T-helper 2 cell treated with Interferon-gamma antibody and Interleukin-4, amounts not matched to agents 5 μg/mL and 100 μg/mL, for 36 hours (primary cell): ENCODE data around the gene FEM1B.

Source experiments
- DNase-seq: peaks from one replicate; pipeline ENCODE4 v3.0.0; 2021; ENCODE audit warnings: low spot score
- H3K27ac Mint-ChIP-seq: one replicate; pipeline ENCODE4 v1.8.0; 2021; ENCODE audit warnings: mild to moderate bottlenecking, mixed read lengths
- H3K27me3 Mint-ChIP-seq: one replicate; pipeline ENCODE4 v1.8.0; 2021; ENCODE audit warnings: low read depth, mixed read lengths
- H3K36me3 Mint-ChIP-seq: one replicate; pipeline ENCODE4 v1.8.0; 2021; ENCODE audit warnings: low read depth, mixed read lengths
- H3K4me1 Mint-ChIP-seq: one replicate; pipeline ENCODE4 v1.8.0; 2021; ENCODE audit warnings: low read depth, mixed read lengths
- H3K4me3 Mint-ChIP-seq: one replicate; pipeline ENCODE4 v1.8.0; 2022; ENCODE audit warnings: mild to moderate bottlenecking, moderate library complexity, mixed read lengths
- H3K9me3 Mint-ChIP-seq: one replicate; pipeline ENCODE4 v1.8.0; 2021; ENCODE audit warnings: mixed read lengths

FEM1B gene

GRCh38 chr15:68241088-68241935 is 36.2 kb upstream of the FEM1B start:
- H3K4me3 Mint-ChIP-seq: no peak overlapping the region
- no peak overlapping the region for H3K27ac Mint-ChIP-seq
- peaks cover 11% of the 10 kb centered on the region for H3K9me3 Mint-ChIP-seq
- no peaks in the 10 kb centered on the region for H3K36me3 Mint-ChIP-seq
- no peak for DNase-seq
- H3K27me3 Mint-ChIP-seq: peaks cover 7% of the 10 kb centered on the region
- H3K4me1 Mint-ChIP-seq: no peaks in the 10 kb centered on the region

DNA sequence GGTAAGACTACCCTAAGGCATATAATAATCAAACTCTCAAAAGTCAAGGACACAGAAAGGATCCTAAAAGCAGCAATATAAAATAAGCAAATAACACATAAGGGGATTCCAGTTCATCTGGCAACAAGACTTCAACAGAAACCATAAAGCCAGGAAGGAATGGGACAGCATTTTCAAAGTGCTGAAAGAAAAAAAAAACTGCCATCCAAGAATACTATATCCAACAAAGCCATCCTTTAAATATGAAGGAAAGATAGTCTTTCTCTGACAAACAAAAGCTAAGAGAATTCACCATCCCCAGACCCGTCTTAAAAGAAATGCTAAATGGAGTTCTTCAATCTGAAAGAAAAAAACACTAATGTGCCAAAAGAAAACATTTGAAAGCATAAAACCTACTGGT is 33.3 kb upstream of the FEM1B start:
- no peak overlapping the region for H3K27ac Mint-ChIP-seq
- no peak for DNase-seq
- no peak overlapping the region for H3K4me3 Mint-ChIP-seq
- peaks cover 11% of the 10 kb centered on the region for H3K9me3 Mint-ChIP-seq
- no peaks in the 10 kb centered on the region for H3K4me1 Mint-ChIP-seq
- H3K36me3 Mint-ChIP-seq: no peaks in the 10 kb centered on the region
- peaks cover 19% of the 10 kb centered on the region for H3K27me3 Mint-ChIP-seq

- Mint-ChIP-seq H3K27ac (no peak overlapping the region), H3K4me3 (no peak overlapping the region), H3K27me3 (peaks cover 28% of the 10 kb centered on the region), H3K9me3 (peaks cover 8% of the 10 kb centered on the region), H3K4me1 (peaks cover 2% of the 10 kb centered on the region), H3K36me3 (no peaks in the 10 kb centered on the region)
- no peak for DNase-seq
Measured at GRCh38 chr15:68249058-68249713, 28.4 kb upstream of the FEM1B start.

GRCh38 chr15:68252925-68253534 is 24.5 kb upstream of the FEM1B start:
- no peak overlapping the region for H3K4me3 Mint-ChIP-seq
- no peak overlapping the region for H3K27ac Mint-ChIP-seq
- H3K4me1 Mint-ChIP-seq: peaks cover 4% of the 10 kb centered on the region
- H3K27me3 Mint-ChIP-seq: peaks cover 24% of the 10 kb centered on the region
- DNase-seq: peak; percentile 27
- H3K36me3 Mint-ChIP-seq: no peaks in the 10 kb centered on the region
- no peaks in the 10 kb centered on the region for H3K9me3 Mint-ChIP-seq

DNA sequence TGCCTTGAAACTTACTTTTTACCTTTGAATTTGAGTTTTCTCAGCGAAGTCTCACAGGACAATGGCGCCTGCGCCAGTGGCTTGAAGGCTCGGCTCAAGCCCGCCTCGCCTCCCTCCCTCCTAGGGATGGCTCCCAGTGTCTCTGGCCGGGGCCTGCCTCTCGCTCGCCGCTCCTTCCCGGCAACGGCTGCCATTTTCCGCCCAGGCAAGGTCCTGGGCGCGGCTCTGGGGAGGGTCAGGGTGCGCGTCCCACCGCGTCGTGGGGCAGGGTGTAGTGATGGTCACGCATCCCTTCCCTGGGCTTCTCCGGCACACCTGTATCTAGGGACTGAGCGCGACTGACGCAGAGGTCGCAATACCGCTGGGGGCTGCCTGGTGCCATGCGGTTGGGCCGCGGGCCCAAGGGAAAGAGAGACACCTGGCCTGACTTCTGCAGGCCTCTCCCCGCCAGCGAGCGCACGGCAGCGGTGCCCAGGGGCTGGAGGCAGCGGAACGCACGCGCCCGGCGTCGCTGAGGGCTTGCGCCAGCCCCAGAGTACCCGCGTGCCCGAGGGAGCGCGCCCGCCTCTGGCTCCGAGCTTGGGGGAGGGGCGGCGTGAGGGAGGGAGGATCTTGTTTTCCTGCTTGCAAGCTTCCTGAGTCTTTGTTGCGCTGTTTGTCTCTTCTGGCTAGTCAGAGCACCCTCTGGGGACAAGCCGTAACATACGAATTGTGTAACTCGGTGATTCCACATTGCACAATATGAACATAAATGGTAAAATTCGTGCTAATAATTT is 20.7 kb upstream of the FEM1B start:
- H3K36me3 Mint-ChIP-seq: no peaks in the 10 kb centered on the region
- no peak overlapping the region for H3K27ac Mint-ChIP-seq
- H3K4me3 Mint-ChIP-seq: peak overlapping the region; percentile 67
- no peaks in the 10 kb centered on the region for H3K9me3 Mint-ChIP-seq
- DNase-seq: peak; percentile 61
- H3K27me3 Mint-ChIP-seq: peaks cover 17% of the 10 kb centered on the region
- peaks cover 10% of the 10 kb centered on the region for H3K4me1 Mint-ChIP-seq

GRCh38 chr15:68258692-68259091 is 18.9 kb upstream of the FEM1B start:
- Mint-ChIP-seq H3K27ac (no peak overlapping the region), H3K4me1 (peaks cover 9% of the 10 kb centered on the region), H3K9me3 (no peaks in the 10 kb centered on the region), H3K27me3 (peaks cover 21% of the 10 kb centered on the region), H3K4me3 (no peak overlapping the region), H3K36me3 (no peaks in the 10 kb centered on the region)
- DNase-seq: no peak

DNA sequence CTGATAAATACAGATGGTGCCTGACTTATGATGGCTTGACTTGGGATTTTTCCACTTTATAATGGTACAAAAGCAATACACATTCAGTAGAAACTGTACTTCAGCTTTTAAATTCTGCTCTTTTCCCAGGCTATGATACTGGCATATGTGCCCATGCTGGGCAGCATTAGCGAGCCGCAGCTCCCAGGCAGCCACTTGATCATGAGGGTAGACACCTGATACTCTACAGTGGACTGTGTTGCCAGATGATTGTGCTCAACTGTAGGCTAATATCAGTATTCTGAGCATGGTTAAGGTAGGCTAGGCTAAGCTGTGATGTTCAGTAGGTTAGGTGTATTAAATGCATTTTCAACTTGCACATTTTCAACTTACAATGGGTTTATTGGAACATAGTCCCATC is 17.7 kb upstream of the FEM1B start:
- DNase-seq: no peak
- H3K27ac Mint-ChIP-seq: no peak overlapping the region
- H3K36me3 Mint-ChIP-seq: no peaks in the 10 kb centered on the region
- H3K9me3 Mint-ChIP-seq: no peaks in the 10 kb centered on the region
- peaks cover 6% of the 10 kb centered on the region for H3K4me1 Mint-ChIP-seq
- H3K4me3 Mint-ChIP-seq: no peak overlapping the region
- H3K27me3 Mint-ChIP-seq: peaks cover 26% of the 10 kb centered on the region

GRCh38 chr15:68261241-68261640 is 16.3 kb upstream of the FEM1B start:
- no peaks in the 10 kb centered on the region for H3K9me3 Mint-ChIP-seq
- DNase-seq: no peak
- peaks cover 31% of the 10 kb centered on the region for H3K27me3 Mint-ChIP-seq
- no peaks in the 10 kb centered on the region for H3K36me3 Mint-ChIP-seq
- peaks cover 6% of the 10 kb centered on the region for H3K4me1 Mint-ChIP-seq
- no peak overlapping the region for H3K4me3 Mint-ChIP-seq
- H3K27ac Mint-ChIP-seq: no peak overlapping the region

DNA sequence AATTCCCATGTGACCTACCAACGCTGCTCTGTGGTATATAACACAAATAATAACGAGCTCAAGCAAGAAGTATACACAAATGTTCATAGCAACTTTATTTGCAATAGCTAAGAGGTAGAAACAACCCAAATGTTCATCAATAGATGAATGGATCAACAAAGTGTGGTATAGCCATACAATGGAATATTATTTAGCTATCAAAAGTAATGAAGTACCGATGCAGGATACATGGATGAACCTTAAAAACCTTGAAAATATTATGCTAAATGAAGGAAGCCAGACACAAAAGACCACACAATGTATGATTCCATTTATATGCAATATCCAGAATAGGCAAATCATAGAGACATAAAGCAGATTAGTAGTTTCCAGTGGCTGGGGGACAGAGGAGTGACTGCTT is 15.6 kb upstream of the FEM1B start:
- peaks cover 6% of the 10 kb centered on the region for H3K4me1 Mint-ChIP-seq
- no peak overlapping the region for H3K27ac Mint-ChIP-seq
- no peak for DNase-seq
- peaks cover 33% of the 10 kb centered on the region for H3K27me3 Mint-ChIP-seq
- no peak overlapping the region for H3K4me3 Mint-ChIP-seq
- H3K9me3 Mint-ChIP-seq: no peaks in the 10 kb centered on the region
- H3K36me3 Mint-ChIP-seq: no peaks in the 10 kb centered on the region

GRCh38 chr15:68262514-68263356 is 14.8 kb upstream of the FEM1B start:
- Mint-ChIP-seq H3K36me3 (no peaks in the 10 kb centered on the region), H3K27ac (no peak overlapping the region), H3K27me3 (peaks cover 41% of the 10 kb centered on the region), H3K9me3 (no peaks in the 10 kb centered on the region), H3K4me3 (no peak overlapping the region), H3K4me1 (peaks cover 6% of the 10 kb centered on the region)
- DNase-seq: no peak

GRCh38 chr15:68264282-68264681 is 13.3 kb upstream of the FEM1B start:
- Mint-ChIP-seq H3K27ac (no peak overlapping the region), H3K27me3 (peaks cover 52% of the 10 kb centered on the region), H3K4me1 (peaks cover 2% of the 10 kb centered on the region), H3K36me3 (no peaks in the 10 kb centered on the region), H3K4me3 (no peak overlapping the region), H3K9me3 (no peaks in the 10 kb centered on the region)
- DNase-seq: no peak

GRCh38 chr15:68265081-68265480 is 12.5 kb upstream of the FEM1B start:
- H3K4me1 Mint-ChIP-seq: no peaks in the 10 kb centered on the region
- peaks cover 56% of the 10 kb centered on the region for H3K27me3 Mint-ChIP-seq

DNA sequence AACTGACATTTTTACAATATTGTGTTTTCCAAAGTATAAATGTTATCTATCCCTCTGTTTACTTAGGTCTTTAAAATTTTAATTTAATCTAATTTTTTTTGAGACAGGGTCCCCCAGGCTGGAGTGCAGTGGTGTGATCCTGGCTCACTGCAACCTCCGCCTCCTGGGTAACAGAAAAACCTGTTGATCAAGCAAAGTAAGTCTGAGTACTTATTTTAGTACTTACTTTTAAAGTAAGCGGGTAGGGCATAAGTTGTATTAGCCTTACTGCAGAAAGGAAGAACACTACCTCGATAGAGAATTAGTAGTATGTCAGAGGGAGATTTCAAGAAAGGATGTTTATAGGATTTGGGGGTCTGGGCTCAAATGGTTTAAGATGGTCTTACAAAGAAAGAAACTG is 11.9 kb upstream of the FEM1B start:
- no peak overlapping the region for H3K27ac Mint-ChIP-seq
- peaks cover 56% of the 10 kb centered on the region for H3K27me3 Mint-ChIP-seq
- H3K36me3 Mint-ChIP-seq: no peaks in the 10 kb centered on the region
- no peaks in the 10 kb centered on the region for H3K9me3 Mint-ChIP-seq
- H3K4me1 Mint-ChIP-seq: no peaks in the 10 kb centered on the region
- H3K4me3 Mint-ChIP-seq: no peak overlapping the region
- DNase-seq: no peak

More at GRCh38 chr15:68265081-68265480, 12.5 kb upstream of the FEM1B start:
- no peak for DNase-seq
- H3K9me3 Mint-ChIP-seq: no peaks in the 10 kb centered on the region
- H3K4me3 Mint-ChIP-seq: no peak overlapping the region
- H3K27ac Mint-ChIP-seq: no peak overlapping the region
- no peaks in the 10 kb centered on the region for H3K36me3 Mint-ChIP-seq
